SJCRH30 (cell line): ENCODE measurements around the gene UROC1. TPM values are rescaled to one million over a fixed set of nuclear protein-coding genes. Genes with fewer than 3 reads are reported as not detected.
A peak's percentile ranks its signal among the peaks of the same experiment; 100 is the strongest.
"Not testable (repeated sequence)": the region's sequence is repeated elsewhere in the genome, so short reads cannot be mapped to it uniquely, and the experiment has no call there.

Experiments used
- DNase-seq, 2 experiments: peaks; one replicate each; pipeline ENCODE4 v3.0.0-alpha.2; 2015 to 2020
- H3K27ac ChIP-seq: fragments of 250-450 bp; sonication (Bioruptor Pico); 2 replicates; pipeline ENCODE4 v1.5.1; 2020; ENCODE audit warnings: mild to moderate bottlenecking, moderate library complexity
- H3K27me3 ChIP-seq: fragments of 250-450 bp; sonication (Bioruptor Pico); 2 replicates; pipeline ENCODE4 v1.5.1; 2020; ENCODE audit warnings: mild to moderate bottlenecking, moderate library complexity
- H3K36me3 ChIP-seq: fragments of 250-450 bp; sonication (Bioruptor Pico); 2 replicates; pipeline ENCODE4 v1.5.1; 2020; ENCODE audit warnings: mild to moderate bottlenecking, moderate library complexity
- H3K4me1 ChIP-seq: fragments of 250-450 bp; sonication (Bioruptor Pico); 2 replicates; pipeline ENCODE4 v1.5.1; 2020; ENCODE audit warnings: mild to moderate bottlenecking, moderate library complexity
- H3K4me3 ChIP-seq: fragments of 250-450 bp; sonication (Bioruptor Pico); 2 replicates; pipeline ENCODE4 v1.5.1; 2020; ENCODE audit warnings: mild to moderate bottlenecking, moderate library complexity
- H3K9me3 ChIP-seq: fragments of 250-450 bp; sonication (Bioruptor Pico); replicated peaks from 2 replicates; pipeline ENCODE4 v1.5.1; 2020; ENCODE audit warnings: mild to moderate bottlenecking, moderate library complexity
- total RNA-seq: library from RNA; depleted of rRNA; stranded (reverse); fragments of >200 nt; shearing (Covaris generic); gene quantifications from 2 replicates; pipeline ENCODE4 v1.2.3, GENCODE V29; 2014

The UROC1 gene
- total RNA-seq, 1 experiment from 2014 or later: not detected

DNA sequence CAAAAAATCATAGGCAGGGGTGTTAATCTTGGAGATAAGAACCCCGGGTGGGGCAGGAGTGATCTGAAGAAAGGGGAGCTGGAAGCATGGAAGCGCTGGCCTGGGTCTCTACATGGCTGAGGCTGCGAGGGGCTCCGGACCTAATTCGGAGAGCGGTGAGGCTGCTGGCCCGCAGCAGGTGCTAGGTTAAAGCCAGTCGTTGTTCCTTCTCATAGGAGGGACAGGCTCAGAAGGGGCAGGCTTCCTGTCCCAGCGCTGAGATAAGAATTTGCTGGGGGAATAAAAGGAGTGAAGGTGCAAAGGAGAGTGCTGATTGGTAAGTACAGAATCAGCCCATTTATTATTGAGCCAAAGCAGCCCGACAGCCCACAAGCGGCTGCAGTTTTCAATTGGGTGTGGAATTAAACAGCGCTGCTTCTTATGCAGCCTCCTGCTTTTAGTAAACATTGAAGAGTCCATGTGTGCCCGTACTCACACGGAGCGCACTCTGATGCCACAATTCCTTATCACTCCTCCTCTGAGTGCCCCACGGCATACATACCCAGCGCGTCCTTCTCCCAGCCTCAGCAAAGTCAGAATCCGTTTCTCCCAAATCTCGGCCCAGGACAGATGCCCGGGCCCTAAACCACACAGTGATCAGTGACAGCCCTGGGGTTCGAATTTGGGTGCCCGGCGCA lies 23.5 kb upstream of the UROC1 start:
- no peaks in the 10 kb centered on the region for H3K9me3 ChIP-seq
- no peaks in the 10 kb centered on the region; the same call in 1 of the 2 replicates for H3K27me3 ChIP-seq
- no peaks in the 10 kb centered on the region for H3K36me3 ChIP-seq
- H3K27ac ChIP-seq: no peak overlapping the region
- no peaks in the 10 kb centered on the region for H3K4me1 ChIP-seq
- DNase-seq: peak in 1 of 2 experiments; percentile 1
- H3K4me3 ChIP-seq: no peak overlapping the region

DNA sequence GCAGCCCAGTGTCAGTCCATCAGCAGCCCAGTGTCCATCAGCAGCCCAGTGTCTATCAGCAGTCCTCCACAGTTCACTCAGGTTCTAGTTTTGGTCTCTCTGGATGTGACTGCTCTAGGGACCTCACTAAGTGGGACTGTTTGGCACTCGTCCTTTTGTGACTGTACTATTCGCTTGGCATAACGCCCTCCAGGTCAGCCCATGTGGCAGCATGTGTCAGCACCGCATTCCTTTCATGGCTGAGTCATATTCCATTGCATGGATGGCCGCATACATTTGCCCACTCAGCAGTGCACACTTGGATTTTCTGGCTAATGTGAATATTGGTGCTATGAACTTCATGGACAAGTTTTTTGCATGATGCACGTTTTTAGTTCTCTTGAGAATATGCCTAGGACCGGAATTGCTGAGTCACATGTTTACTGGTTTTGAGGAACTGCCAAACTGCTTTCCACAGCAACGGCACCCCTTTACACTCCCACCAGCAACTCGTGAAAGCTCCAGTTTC lies 22.8 kb upstream of the UROC1 start:
- H3K4me1 ChIP-seq: no peaks in the 10 kb centered on the region
- H3K27me3 ChIP-seq: peaks cover 3% of the 10 kb centered on the region; the same call in 1 of the 2 replicates
- peak; percentile 23 to 35 for DNase-seq
- no peak overlapping the region for H3K4me3 ChIP-seq
- no peak overlapping the region for H3K27ac ChIP-seq
- no peaks in the 10 kb centered on the region for H3K9me3 ChIP-seq
- no peaks in the 10 kb centered on the region for H3K36me3 ChIP-seq

- H3K36me3 ChIP-seq: no peaks in the 10 kb centered on the region
- no peak overlapping the region for H3K27ac ChIP-seq
- DNase-seq: no peak
- no peaks in the 10 kb centered on the region for H3K9me3 ChIP-seq
- no peak overlapping the region for H3K4me3 ChIP-seq
- no peaks in the 10 kb centered on the region for H3K4me1 ChIP-seq
- peaks cover 3% of the 10 kb centered on the region; the same call in 1 of the 2 replicates for H3K27me3 ChIP-seq
Measured at GRCh38 chr3:126539558-126540250, 22.1 kb upstream of the UROC1 start.

GRCh38 chr3:126538966-126539365 lies 21.4 kb upstream of the UROC1 start:
- Histone ChIP-seq H3K4me3 (no peak overlapping the region), H3K9me3 (no peaks in the 10 kb centered on the region), H3K4me1 (no peaks in the 10 kb centered on the region), H3K27ac (no peak overlapping the region), H3K36me3 (no peaks in the 10 kb centered on the region), H3K27me3 (peaks cover 4% of the 10 kb centered on the region)
- DNase-seq: no peak

DNA sequence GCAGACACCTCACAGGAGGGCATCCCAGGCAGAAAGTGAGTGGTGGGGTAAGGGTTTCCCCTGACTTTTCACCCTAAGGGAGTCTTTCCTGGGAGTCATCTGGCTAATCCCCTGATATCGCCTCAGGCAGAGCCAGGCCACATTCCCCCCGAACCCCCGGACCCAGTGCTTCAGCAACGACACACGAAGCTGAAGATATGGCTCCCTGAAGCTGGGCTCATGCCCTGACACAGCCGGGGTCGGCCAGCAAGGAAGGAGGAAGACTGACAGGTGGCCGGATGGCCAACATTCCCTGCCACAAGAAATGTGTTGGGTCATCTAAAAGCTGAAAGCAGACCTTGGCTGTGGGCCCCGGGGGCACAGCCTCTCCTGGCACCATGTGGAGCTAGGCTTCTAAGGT lies 20.7 kb upstream of the UROC1 start:
- peak in 1 of 2 experiments; percentile 19 for DNase-seq
- peaks cover 9% of the 10 kb centered on the region for H3K27me3 ChIP-seq
- H3K4me1 ChIP-seq: no peaks in the 10 kb centered on the region
- no peak overlapping the region for H3K27ac ChIP-seq
- H3K4me3 ChIP-seq: no peak overlapping the region
- no peaks in the 10 kb centered on the region for H3K36me3 ChIP-seq
- no peaks in the 10 kb centered on the region for H3K9me3 ChIP-seq

DNA sequence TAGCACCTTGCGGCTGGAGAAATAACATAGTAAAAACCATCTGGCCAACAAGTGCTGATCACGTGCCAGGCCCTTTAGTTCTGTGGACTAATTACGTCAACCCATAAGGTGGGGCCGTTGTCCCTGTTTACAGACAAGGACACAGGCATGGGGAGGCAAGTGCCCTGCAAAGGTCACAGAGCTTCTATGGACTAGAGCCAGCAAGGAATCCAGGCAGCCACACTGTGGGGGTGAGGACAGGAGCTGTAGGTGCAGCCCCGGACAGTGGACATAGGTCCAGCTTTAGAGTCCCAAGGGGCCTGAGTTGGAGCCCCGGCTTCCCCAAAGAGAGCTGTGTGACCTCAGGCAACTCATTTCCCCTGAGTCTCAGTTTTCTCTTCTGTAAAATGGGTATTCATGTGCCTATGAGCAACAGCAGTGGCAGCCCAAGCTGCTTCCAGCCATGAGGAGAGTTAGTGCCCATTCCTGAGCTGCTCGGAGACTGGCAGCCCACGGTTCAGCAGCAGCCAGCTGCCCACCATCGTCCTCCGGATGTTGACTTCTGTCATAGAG lies 20.2 kb upstream of the UROC1 start:
- no peak overlapping the region for H3K4me3 ChIP-seq
- peaks cover 9% of the 10 kb centered on the region for H3K27me3 ChIP-seq
- DNase-seq: no peak

DNA sequence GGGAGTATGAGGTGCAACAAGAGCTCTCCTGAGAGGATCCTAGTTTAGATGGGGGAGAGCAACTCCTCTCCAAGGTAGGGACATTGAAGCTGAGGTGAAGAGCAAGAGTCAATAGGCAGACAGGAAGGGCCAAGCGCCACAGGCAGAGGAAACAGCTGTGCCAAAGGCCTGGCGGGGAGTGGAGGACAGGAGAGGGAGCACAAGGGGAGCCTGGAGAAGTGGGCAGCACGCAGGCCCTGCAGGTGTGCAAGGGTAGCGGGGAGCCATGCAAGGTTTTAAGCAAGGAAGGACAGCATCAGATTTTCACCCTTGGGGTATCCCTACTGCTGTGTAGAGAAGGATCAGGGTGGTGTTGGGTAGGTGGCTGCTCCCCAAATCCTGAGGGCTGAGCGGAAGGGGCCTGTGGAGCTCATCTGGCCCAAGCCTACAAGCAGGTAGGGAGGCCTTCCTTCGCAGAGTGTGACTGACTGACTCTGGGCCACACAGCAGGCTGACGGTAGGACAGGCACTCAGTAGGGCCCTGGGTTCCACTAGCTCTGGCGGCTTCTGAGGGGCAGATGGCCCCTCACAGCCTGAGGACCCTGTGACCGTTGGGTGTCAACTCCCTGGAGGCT lies 19.6 kb upstream of the UROC1 start:
- no peaks in the 10 kb centered on the region for H3K36me3 ChIP-seq
- H3K27ac ChIP-seq: no peak overlapping the region
- H3K9me3 ChIP-seq: no peaks in the 10 kb centered on the region
- DNase-seq: no peak
- peaks cover 13% of the 10 kb centered on the region for H3K27me3 ChIP-seq
- no peaks in the 10 kb centered on the region for H3K4me1 ChIP-seq
- H3K4me3 ChIP-seq: no peak overlapping the region

More for the DNA sequence above, 20.2 kb upstream of the UROC1 start:
- H3K9me3 ChIP-seq: no peaks in the 10 kb centered on the region
- H3K27ac ChIP-seq: no peak overlapping the region
- H3K4me1 ChIP-seq: no peaks in the 10 kb centered on the region
- no peaks in the 10 kb centered on the region for H3K36me3 ChIP-seq

GRCh38 chr3:126536126-126536525 lies 18.6 kb upstream of the UROC1 start:
- Histone ChIP-seq H3K9me3 (no peaks in the 10 kb centered on the region), H3K27ac (no peak overlapping the region), H3K27me3 (peaks cover 13% of the 10 kb centered on the region), H3K4me3 (no peak overlapping the region), H3K36me3 (no peaks in the 10 kb centered on the region), H3K4me1 (no peaks in the 10 kb centered on the region)
- no peak for DNase-seq

- Histone ChIP-seq H3K4me1 (no peaks in the 10 kb centered on the region), H3K9me3 (no peaks in the 10 kb centered on the region), H3K4me3 (no peak overlapping the region), H3K27me3 (peaks cover 13% of the 10 kb centered on the region), H3K36me3 (no peaks in the 10 kb centered on the region), H3K27ac (no peak overlapping the region)
- no peak for DNase-seq
Measured at GRCh38 chr3:126535636-126536035, 18.1 kb upstream of the UROC1 start.

- H3K9me3 ChIP-seq, DNase-seq, H3K4me1 ChIP-seq, H3K27ac ChIP-seq, H3K36me3 ChIP-seq, H3K4me3 ChIP-seq: not testable (repeated sequence)
- H3K27me3 ChIP-seq: peaks cover 13% of the 10 kb centered on the region
Measured at GRCh38 chr3:126534716-126535115, 17.1 kb upstream of the UROC1 start.

- Histone ChIP-seq H3K27me3 (peaks cover 13% of the 10 kb centered on the region), H3K4me3 (no peak overlapping the region), H3K27ac (no peak overlapping the region), H3K9me3 (no peaks in the 10 kb centered on the region), H3K36me3 (no peaks in the 10 kb centered on the region), H3K4me1 (no peaks in the 10 kb centered on the region)
- DNase-seq: no peak
Measured at GRCh38 chr3:126533506-126533905, 15.9 kb upstream of the UROC1 start.

GRCh38 chr3:126531051-126531330 lies 13.4 kb upstream of the UROC1 start:
- H3K4me1 ChIP-seq: no peaks in the 10 kb centered on the region
- no peaks in the 10 kb centered on the region for H3K9me3 ChIP-seq
- H3K27me3 ChIP-seq: peaks cover 13% of the 10 kb centered on the region
- no peak overlapping the region for H3K27ac ChIP-seq
- no peaks in the 10 kb centered on the region for H3K36me3 ChIP-seq
- DNase-seq: no peak
- no peak overlapping the region for H3K4me3 ChIP-seq

DNA sequence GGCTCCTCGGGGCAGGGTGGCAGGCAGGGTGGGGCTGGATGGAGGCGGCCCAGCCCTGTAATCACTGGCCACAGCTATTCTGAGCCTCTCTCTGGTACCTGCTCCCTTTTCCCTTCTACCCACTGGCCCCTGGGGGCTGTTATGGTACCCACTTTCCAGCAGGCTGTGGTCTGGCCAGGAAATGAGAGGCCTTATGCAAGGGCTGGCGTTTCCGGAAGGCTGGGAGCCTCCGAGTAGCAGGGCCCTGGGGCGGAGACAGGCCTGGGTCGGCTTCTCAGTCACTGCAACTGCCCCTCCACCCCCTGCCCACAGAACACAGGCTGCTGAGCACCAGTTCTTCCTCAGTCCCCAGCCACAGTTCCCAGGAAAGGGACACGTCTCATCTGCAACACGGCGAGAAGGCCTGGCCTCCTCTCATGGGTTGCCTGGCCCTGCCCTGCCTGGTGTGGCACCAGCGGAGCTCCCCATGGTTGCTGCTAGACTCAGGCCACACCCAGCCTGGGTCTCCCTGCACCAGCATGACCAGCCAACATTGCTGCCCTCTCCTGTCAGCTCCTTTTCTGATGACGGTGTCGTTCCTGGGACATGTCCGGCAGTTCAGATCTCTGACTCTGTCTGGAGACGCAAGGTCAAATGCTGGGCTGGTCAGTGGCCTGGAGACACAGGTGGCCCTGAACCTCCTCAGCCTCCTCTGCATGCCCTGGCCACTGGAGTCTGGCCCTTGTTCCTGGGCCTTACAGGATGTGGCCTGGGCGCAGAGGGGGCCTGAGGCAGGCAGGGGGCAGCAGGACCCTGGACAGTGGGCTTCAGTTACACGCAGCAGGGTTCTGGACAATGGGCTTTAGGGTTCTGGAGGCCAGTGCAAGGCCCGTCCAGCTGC lies 12.8 kb upstream of the UROC1 start:
- no peak for DNase-seq
- H3K27ac ChIP-seq: no peak overlapping the region
- H3K36me3 ChIP-seq: no peaks in the 10 kb centered on the region
- no peak overlapping the region for H3K4me3 ChIP-seq
- peaks cover 10% of the 10 kb centered on the region for H3K27me3 ChIP-seq
- no peaks in the 10 kb centered on the region for H3K9me3 ChIP-seq
- no peaks in the 10 kb centered on the region for H3K4me1 ChIP-seq

DNA sequence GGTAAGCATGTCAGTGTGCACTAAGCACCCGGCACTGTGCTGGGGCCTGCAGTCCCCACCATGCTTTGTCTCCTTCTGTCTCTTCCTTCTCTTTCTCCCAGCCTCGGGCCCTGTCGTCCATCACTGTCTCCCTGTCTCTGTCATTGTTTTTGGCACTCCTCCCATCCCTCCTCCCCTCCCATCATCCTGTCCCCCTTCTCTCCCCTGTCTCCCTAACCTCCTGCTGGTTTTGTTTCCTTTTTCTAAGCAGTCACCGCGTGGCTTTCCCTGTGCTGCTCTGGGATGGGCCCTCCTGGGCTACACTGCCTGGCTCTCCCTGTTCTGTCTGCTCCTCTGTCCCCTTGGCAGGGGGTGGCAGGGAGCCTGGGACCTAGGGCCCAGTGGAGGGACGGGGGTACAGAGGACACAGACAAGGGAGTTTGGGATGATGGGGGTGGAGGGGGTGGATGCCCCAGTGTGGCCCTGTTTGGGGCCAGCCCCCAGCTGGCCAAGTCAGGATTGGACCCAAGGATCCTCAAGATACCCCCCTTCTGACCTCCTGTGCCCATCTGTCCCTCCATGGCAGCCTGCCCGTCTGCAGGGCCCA lies 12.1 kb upstream of the UROC1 start:
- Histone ChIP-seq H3K9me3 (no peaks in the 10 kb centered on the region), H3K4me1 (no peaks in the 10 kb centered on the region), H3K36me3 (no peaks in the 10 kb centered on the region), H3K27me3 (peaks cover 10% of the 10 kb centered on the region), H3K27ac (no peak overlapping the region), H3K4me3 (no peak overlapping the region)
- no peak for DNase-seq
